HG02840 (cell line): ENCODE measurements around the gene DNALI1.
"Not testable (repeated sequence)": the region's sequence is repeated elsewhere in the genome, so short reads cannot be mapped to it uniquely, and the experiment has no call there.

Source experiments
- ATAC-seq: cut with Tn5 transposase; IDR thresholded peaks from one replicate; pipeline ENCODE4 v1.9.1; 2021; ENCODE audit warnings: mild to moderate bottlenecking, moderate library complexity, moderate number of reproducible peaks; ENCODE audit not compliant: unreplicated experiment, low FRiP score

Gene DNALI1

DNA sequence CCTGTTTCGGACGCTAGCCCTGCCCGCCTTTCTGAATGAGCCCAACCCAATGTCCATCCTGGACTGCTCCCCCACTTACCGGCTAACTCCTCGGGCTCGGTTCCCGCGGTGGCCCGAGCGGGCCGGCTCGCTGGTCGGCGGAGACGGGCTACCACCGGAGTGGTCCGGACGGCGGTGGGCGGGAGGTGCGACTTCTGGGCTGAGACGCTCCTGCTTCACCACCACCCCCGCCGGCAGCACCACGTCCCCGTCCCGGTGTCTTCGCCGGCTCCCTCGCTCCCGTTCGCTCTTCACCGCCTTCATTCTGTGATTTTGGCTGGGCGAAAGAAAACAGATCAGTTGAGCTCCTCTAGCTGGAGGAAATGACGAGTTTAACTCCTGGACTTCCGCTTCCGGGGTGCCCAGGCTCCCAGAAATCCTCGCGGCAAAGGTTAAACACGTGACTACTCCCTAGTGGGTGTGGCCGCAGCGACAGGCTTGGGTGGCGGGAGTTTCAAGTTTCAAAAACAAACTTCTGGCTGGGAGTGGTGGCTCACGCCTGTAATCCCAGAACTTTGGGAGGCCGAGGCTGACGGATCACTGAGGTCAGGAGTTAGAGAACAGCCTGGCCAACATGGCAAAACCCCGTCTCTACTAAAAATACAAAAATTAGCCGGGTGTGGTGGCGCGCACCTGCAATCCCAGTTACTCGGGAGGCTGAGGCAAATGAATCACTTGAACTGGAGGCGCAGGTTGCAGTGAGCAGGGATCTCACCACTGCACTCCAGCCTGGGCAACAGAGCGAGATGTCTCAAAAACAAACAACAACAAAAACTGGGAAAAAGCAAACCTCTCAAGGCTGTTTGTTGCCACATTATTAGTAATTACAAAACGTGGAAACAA, 2.6 kb upstream of the DNALI1 start, which contains the start of gene SNIP1:
Gene SNIP1 (minus strand): TSS at position 367 of the 882 bp plus-strand sequence. CDS start 64 bp downstream, at position 303.
- peak; percentile 80 for ATAC-seq

DNA sequence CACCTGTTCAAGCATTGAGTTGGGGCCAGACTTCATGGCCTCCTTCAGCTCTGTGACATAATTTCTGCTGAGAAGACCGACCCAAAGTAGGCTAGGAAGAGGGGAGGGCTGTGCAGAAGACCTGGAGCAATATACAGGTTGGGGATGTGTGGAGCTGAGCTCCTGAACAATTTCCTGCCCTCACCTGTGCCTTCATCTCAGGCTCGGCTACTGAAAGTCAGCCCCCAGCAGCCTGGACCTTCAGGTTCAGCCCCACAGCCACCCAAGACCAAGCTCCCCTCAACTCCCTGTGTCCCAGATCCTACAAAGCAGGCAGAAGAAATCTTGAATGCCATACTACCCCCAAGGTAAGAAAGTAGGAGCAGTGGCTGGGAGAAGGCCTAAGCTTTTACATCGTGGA, 662 bp downstream of the DNALI1 start:
- ATAC-seq, result no peak

DNA sequence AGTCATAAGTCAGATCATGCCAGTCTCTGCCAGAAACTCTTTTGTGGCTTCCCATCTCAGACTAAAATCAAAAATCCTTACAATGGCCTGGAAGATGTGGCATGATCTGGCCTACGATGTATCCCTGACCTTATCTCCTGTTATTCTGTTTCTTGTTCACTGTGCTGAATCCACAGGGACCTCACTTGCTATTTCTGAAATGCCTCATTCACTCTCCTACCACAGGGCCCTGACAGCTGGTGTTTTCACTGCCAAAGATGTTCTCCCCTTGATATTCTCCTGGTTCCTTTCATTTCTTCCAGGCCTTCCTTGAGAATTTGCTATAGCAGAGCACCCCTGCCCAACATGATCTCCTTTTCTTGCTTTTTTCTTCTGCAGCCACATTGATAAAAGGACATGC, 1.7 kb downstream of the DNALI1 start:
- no peak for ATAC-seq

DNA sequence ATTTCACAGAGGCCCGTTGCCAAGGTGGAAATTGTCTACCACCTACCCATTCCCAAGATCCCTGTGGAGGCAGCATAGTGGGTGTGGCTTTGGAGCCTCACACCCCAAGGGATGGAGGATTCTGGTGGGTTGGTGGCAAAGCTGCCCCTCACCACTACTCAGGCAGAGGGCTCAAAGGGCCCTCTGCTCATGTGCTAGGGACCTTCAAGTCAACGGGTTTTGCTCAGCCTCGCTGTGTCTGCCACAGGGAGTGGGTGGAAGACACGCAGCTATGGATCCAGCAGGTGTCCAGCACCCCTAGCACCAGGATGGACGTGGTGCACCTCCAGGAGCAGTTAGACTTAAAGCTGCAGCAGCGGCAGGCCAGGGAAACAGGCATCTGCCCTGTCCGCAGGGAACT, 2.3 kb downstream of the DNALI1 start:
- no peak for ATAC-seq

DNA sequence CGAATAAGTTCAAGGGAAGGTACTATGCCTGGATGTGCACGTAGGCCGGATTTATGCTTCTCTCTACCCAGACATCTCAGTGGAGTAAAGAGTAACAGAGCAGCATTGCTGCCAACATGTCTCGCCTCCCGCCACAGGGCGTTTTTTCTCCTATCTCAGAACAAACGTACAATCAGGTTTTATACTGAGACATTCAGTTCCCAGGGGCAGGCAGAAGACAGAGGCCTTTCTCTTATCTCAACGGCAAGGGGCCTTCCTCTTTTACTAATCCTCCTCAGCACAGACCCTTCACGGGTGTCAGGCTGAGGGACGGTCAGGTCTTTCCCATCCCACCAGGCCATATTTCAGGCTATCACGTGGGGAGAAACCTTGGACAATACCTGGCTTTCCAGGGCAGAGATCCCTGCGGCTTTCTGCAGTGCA, 3.2 kb downstream of the DNALI1 start:
- ATAC-seq, result not testable (repeated sequence)

DNA sequence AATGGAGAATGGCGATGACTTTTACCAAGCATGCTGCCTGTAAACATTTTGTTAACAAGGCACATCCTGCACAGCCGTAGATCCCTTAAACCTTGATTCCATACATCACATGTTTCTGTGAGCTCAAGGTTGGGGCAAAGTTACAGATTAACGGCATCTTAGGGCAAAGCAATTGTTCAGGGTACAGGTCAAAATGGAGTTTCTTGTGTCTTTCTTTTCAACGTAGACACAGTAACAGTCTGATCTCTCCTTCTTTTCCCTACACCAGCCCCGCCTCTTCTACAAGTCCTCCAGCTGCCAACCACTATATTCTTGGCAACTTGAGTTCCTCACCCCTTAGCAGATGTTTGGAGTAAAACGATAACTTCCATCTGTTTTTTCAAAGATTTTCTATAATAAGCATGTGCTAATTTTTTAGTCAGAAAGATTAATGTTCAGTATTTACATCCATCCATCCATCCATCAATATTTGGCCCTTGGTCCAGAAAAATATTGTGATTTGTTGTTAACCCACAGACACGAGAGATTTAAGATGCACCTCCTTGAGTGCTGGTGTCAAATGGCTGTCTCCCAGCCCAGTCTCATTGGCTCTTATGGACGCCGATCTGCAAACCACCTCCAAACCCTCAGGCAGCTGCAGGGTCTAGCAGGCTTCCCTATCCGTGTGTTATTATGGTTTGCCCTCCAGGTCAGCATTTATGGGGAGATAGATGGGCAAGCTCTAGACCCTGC, 3.8 kb downstream of the DNALI1 start:
- no peak for ATAC-seq

DNA sequence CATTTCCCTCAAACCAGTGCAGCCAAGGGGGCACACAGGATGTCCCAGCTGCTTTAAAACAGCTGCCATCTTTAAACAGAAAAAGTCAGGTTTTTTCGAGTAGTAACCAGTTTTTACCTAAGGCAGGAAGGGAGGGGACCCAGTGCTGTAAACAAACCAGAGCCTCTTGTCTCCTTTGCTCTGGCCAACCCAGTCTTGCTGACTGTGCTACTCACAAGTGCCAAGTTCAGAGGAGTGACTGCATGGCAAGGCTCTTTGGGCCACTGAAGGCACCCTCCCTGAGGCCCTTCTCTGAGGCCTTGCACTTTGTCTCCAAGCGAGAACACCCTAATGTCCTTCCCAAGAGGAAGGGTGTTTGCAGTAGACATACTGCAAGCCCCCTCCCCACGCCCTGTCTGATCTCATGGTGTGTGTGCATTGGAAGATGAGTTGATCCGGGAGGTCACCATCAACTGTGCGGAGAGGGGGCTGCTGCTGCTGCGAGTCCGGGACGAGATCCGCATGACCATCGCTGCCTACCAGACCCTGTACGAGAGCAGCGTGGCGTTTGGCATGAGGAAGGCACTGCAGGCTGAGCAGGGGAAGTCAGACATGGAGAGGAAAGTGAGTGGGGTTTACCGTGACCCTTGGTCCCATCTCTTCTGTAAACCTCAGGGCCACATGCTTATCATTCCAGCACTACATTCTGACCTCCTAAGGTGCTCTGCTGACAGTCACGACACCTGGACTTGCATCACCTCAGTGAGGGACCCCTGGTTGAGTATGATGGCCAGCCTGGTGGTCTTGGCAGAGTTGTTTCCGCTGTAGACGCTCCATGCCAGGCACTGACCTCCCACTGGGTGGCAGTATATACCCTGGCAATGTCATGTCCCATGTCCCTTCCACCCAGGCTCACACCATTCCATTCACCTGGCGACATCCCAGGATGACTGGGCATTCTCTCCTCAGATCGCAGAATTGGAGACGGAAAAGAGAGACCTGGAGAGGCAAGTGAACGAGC, 4.7 kb downstream of the DNALI1 start:
- no peak for ATAC-seq

DNA sequence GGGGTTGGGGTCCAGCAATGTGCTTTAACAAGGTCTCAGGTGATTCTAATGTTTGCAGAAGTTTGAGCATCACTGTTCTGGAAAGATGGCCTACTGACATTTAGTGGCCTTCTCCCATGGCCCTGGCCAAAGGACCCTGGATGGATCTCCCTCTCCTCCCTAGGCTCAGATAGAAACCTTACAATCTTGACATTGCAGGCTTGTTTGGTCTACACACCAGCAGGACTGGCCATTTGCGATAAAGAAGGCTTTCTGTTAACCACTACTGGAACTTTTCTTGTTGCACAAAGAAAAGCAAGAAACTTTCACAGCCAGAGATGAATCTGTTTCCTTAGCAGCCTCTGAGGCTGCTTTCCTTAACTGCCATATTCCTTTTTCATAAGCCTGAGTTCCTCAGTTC, 6.2 kb downstream of the DNALI1 start:
- ATAC-seq, result no peak

DNA sequence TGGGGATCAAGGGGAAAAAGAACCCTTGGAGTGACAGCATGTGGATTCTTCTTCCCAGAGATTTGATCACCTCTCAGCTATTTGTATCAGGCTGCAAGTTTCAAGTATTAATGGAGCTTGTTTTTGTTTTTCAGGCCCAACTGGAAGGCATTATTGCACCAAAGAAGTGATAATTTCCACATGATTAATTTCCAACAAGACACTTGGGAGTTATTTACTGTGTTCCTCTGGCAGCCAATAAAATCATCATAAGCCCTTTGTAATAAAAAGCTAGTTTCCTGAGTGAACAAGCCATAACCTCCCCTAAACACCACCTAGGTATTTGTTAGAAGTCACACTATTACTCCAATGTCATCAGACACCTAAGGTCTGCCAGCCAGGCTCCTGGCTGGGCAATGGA, 8.2 kb downstream of the DNALI1 start:
- no peak for ATAC-seq

DNA sequence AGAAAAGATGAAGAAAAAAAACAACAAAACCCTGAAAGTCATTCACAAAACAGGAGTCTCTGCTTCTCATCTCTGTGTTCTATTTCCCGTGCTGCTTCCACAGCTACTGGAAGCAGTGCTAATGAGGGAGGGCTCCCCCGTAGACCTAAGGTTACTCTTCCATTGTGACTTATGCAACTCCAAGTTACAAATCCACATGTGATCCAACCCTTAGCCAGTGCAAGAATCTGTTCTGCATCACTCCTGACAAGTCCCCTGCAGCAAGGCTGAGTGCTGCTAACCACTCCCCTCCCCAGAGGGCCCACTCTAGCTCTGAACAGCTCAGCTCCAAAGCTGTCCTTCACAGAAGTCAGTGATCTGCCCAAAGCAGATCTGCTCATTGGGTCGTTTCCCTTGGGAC, 10.3 kb downstream of the DNALI1 start:
- no peak for ATAC-seq

DNA sequence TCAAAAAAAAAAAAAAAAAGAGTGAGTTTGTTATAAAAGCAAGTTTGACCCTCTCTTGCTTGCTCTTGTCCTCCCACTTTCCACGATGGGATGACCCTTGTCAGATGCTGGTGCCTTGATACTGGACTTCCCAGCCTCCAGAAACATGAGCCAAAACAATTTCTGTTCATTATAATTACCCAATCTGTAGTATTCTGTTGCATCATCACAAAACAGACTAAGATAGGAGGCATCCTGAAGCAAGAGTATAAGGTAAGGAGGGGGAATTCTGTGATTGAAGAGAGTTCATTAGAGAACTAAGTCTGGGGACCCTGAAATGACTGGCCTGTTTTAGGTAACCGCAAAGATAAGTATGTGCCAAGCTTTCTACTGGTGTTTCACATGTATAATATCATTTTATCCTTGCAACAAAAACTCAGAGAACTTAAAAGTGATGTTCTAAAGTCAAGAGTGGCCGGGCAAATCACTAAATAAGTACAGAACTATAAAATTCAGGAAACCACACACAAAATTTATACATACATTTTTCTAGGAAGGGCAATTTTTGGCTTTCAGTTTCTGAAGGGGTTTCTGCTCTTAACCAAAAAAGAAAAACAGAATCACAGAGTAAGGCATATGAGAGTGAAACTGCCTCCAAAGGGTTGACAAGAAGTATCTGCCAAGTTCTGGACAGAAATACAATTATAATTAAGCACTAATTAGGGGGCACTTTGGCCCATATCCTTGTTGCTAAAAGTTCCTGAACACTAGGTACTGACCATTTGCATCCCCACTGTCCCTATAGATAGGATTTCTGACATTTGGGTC, 14.0 kb downstream of the DNALI1 start:
- no peak for ATAC-seq

DNA sequence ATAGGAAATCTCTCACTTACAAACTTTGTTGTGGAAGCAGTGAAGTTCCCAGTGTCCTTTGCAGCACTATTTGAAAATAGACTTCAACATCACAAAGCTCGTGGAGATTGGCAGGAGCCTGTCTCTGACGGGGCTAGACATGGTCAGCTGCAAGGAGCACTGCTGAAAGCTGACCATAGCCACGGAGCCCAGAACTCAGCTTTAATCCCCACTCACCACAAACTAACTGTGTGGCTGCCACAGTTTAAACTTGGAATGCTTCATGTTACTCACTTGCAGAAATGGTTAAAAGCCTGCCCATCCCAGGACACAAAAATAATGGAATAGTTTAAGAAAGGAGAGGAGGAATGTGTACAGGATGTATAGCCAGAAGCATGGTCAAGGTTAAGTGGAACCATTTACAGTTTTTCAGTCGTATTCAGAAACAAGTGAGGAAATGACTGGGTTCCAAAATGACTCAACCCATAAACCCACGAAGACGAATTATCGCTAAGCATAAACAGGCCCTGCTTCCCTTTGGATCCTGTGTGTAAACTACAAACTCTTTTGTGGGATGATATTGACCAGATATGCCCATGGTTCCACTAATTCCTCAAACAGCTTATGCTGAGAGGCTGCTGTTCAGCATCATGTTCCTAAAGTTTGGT, 18.2 kb downstream of the DNALI1 start:
- ATAC-seq, result no peak

DNA sequence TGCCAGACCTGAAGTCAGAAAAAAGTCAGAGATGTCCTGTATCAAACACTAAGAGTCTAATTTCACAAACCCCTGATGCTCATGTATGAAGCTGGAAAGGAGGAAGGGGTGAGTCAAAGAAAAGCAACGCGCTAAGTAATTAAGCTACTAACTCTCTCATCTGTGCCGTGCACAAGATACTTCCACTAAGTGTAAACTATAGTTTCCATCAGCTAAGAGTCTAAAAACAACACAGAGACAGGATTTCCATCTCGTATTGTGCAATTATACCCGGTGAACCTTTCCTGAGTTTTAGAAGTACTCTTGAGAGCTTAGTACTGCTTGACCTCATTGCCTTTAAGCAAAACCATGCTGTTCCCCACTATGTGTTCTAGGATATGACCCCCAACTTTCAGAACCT, 19.0 kb downstream of the DNALI1 start:
- no peak for ATAC-seq

DNA sequence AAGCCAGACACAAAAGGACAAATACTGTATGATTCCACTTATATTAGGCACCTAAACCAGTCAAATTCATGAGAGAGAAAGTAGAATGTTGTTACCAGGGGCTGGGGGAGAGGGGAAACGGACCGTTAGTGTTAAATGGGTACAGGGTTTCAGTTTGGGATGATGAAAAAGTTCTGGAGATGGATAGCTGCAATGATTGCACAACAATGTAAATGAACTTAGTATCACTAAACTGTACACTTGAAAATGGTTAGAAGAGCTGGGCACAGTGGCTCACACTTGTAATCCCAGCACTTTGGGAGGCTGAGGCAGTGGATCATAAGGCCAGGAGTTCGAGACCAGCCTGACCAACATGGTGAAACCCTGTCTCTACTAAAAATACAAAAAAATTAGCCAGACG, 27.8 kb downstream of the DNALI1 start:
- not testable (repeated sequence) for ATAC-seq

DNA sequence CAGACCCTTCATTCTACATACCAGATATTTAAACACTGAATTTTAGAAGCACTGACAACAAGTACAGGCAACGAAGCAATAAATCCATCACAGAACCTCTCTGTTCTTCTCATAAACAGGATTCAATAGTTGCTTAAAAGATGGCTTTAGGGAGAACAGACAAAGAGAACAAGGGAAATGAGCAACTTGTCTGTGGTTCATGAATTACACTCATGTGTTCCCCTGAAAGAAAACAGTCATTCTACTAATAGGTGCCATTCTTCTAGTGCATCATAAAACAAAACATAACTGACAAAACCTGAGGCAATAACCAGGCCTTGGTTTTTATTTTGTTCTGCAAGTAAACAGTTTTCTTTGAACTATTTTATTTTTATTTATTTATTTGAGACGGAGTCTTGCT, 32.2 kb downstream of the DNALI1 start:
- ATAC-seq, result no peak

DNA sequence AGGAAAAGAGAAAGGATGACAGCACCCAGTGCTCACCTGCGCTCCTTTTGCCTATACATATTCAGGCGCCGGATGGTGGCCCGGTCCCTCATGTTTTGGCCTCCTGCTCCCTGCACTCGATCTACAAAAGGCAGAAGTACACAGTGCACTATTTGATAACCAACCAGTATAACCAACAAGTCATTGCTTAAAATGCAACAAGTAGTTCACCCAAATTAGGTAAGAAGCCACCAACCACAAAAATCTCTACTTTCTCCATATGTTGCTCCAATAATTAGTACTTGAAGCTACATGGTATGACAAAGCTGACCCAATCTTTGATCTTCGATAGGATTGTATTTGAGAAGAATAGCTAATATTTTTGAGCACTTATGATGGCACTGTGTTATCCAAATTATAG, 37.0 kb downstream of the DNALI1 start:
- ATAC-seq, result no peak

DNA sequence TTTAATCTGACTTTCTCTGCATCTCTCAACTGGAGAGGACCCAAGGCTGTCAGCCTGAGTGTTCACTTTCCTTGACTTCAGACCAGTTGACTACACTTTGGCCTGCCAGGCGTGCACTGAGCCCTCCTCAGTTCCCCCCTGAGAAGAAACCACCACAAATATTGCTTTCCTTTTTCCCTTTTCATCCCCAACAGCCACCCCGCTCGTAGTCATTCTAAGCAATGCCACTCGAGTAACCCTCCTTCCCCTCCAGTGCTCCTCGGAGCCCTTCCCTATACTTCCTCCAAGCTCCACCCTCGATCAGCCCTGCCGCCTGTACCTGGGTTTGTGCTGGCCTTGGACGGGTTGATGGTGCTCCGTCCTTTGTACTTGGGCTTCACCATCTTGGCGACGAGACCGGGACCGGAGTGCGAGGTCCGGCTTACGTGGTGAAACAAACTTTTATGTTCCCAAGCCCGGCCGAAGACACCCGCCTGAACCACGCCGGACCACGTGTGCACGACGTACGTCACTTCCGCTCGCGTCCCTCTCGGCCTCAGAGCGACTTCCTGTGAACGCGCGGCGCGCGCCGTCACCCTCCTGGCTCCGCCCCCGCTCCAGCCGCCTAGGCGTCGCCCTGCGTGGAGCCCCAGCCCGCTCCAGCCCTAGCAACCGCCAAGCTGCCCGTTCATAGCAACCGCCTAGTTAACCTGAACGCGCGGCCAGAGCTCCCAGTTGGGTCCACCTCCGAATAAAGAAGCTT, 38.9 kb downstream of the DNALI1 start, which contains the start of gene GNL2:
Gene GNL2 (minus strand): TSS at position 498 of the 742 bp plus-strand sequence. CDS start 115 bp downstream, at position 383.
- peak; percentile 96 for ATAC-seq

DNA sequence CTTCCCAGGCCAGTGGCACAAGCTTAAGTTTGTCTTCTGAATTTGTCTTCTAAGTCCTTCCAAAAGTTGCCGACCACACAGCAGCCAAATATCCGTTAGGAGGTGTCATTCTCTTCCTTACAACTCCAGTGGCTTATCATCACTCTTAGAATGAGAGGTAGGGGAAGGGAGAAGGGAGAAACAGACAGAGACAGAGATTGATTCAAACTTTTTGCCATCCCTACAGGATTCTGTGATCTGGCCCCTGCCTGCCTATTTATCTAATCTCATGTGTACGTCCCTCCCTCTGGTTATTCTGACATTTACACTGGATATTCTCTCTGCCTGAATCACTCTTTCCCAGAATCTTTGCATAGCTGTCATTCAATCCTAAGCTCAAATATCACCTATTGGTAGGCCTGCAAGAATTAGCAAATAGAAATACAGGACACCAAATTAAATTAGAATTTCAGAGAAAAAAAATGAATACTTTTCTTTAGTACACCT, 39.5 kb downstream of the DNALI1 start:
- ATAC-seq, result peak; percentile 13
